ENCODE results near the gene PDZD4.

GRCh38 chrX:153806999-153807575 lies 23.3 kb downstream of the PDZD4 start:
- TF ChIP-seq SUZ12 (IDR thresholded peaks at IDR 0.05): no peak
- no peak for TF ChIP-seq FOXM1 (IDR thresholded peaks at IDR 0.05; ENCODE audit: borderline replicate concordance)
- TF ChIP-seq SP1 (IDR thresholded peaks at IDR 0.05): no peak
- no peak for TF ChIP-seq PKNOX1 (IDR thresholded peaks at IDR 0.05)
- TF ChIP-seq ELF4 (IDR thresholded peaks at IDR 0.05): no peak
- TF ChIP-seq TARDBP (IDR thresholded peaks at IDR 0.05): no peak
- no peak for TF ChIP-seq HDGF (IDR thresholded peaks at IDR 0.05; ENCODE audit: borderline replicate concordance)
- TF ChIP-seq L3MBTL2 (conservative IDR thresholded peaks at IDR 0.05): no peak
- no peak for TF ChIP-seq NFRKB (IDR thresholded peaks at IDR 0.05)
